ENCODE results near the gene PSME4. TPM values are rescaled to one million over a fixed set of nuclear protein-coding genes. Genes with fewer than 3 reads are reported as not detected.

PSME4 gene
- polyA plus RNA-seq, 1 donor from 2014 or later: 23.4 TPM

DNA sequence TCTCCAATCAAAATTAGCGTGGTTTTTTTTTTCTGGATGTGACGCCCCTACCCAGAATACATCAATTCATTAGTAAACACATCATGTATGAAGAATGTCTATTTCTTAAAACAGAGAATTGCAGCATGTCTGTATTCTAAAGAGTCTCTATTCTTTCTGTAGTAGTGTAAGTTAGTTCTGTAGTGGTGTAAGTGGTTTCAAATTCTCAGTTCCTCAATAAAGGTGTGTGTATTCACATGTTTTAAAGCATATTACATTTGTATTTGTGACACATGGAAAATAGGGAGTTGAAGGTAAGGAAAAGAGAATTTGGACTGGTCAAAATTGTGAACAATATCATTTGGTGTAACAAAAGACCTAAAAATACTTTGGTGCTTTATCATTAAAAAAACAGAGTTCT is 103.0 kb downstream of the PSME4 start:
- H3K79me2 ChIP-seq (replicated peaks; ENCODE audit: insufficient read depth, low read length): no peaks in the 10 kb centered on the region
- no peak overlapping the region for H3K27ac ChIP-seq (ENCODE audit: low read length)
- H3K9me3 ChIP-seq (ENCODE audit: low read length): no peaks in the 10 kb centered on the region
- TF ChIP-seq SMC3 (conservative IDR thresholded peaks at IDR 0.05; ENCODE audit: poor library complexity) (no peak), RAD21 (conservative IDR thresholded peaks at IDR 0.05) (no peak), POLR2AphosphoS5 (IDR thresholded peaks at IDR 0.05) (no peak), MXI1 (conservative IDR thresholded peaks at IDR 0.05; ENCODE audit: poor library complexity, severe bottlenecking) (no peak), REST (IDR thresholded peaks at IDR 0.05; ENCODE audit: borderline replicate concordance) (no peak), EZH2 (IDR thresholded peaks at IDR 0.05; ENCODE audit: borderline replicate concordance, insufficient read depth, low read length, poor library complexity, severe bottlenecking) (no peak), EP300 (conservative IDR thresholded peaks at IDR 0.05; ENCODE audit: poor library complexity, severe bottlenecking) (no peak)
- TF ChIP-seq, protein P1, sequence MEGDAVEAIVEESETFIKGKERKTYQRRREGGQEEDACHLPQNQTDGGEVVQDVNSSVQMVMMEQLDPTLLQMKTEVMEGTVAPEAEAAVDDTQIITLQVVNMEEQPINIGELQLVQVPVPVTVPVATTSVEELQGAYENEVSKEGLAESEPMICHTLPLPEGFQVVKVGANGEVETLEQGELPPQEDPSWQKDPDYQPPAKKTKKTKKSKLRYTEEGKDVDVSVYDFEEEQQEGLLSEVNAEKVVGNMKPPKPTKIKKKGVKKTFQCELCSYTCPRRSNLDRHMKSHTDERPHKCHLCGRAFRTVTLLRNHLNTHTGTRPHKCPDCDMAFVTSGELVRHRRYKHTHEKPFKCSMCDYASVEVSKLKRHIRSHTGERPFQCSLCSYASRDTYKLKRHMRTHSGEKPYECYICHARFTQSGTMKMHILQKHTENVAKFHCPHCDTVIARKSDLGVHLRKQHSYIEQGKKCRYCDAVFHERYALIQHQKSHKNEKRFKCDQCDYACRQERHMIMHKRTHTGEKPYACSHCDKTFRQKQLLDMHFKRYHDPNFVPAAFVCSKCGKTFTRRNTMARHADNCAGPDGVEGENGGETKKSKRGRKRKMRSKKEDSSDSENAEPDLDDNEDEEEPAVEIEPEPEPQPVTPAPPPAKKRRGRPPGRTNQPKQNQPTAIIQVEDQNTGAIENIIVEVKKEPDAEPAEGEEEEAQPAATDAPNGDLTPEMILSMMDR (IDR thresholded peaks at IDR 0.05; ENCODE audit: poor library complexity, severe bottlenecking): no peak
- H3K36me3 ChIP-seq (ENCODE audit: insufficient read depth, low read length): peaks cover 7% of the 10 kb centered on the region
- H2AFZ ChIP-seq (ENCODE audit: low read depth, low read length): no peak overlapping the region
- no peaks in the 10 kb centered on the region for H3K9me2 ChIP-seq (ENCODE audit: insufficient read depth, low read length)
- no peak overlapping the region for H3K4me2 ChIP-seq (ENCODE audit: low read length)
- H3F3A ChIP-seq (ENCODE audit: insufficient read depth, low read length, poor library complexity, severe bottlenecking): no peaks in the 10 kb centered on the region
- H4K20me1 ChIP-seq (ENCODE audit: insufficient read depth): no peaks in the 10 kb centered on the region
- H3K27me3 ChIP-seq (ENCODE audit: insufficient read depth, low read depth, low read length): no peaks in the 10 kb centered on the region
- no peak overlapping the region for H3K4me3 ChIP-seq (ENCODE audit: low read length)
- no peak overlapping the region for H3K9ac ChIP-seq (ENCODE audit: low read length)

- H3K36me3 ChIP-seq (ENCODE audit: insufficient read depth, low read length): peaks cover 7% of the 10 kb centered on the region
These were observed 103.6 kb downstream of the PSME4 start for GRCh38 chr2:53867169-53867568.

More at GRCh38 chr2:53867169-53867568, 103.6 kb downstream of the PSME4 start:
- H3K27me3 ChIP-seq (ENCODE audit: insufficient read depth, low read depth, low read length): no peaks in the 10 kb centered on the region
- H3K27ac ChIP-seq (ENCODE audit: low read length): no peak overlapping the region
- H2AFZ ChIP-seq (ENCODE audit: low read depth, low read length): no peak overlapping the region
- H3K9me2 ChIP-seq (ENCODE audit: insufficient read depth, low read length): no peaks in the 10 kb centered on the region
- H3K79me2 ChIP-seq (replicated peaks; ENCODE audit: insufficient read depth, low read length): no peaks in the 10 kb centered on the region
- no peaks in the 10 kb centered on the region for H3K9me3 ChIP-seq (ENCODE audit: low read length)
- TF ChIP-seq MXI1 (conservative IDR thresholded peaks at IDR 0.05; ENCODE audit: poor library complexity, severe bottlenecking): no peak
- no peak for TF ChIP-seq REST (IDR thresholded peaks at IDR 0.05; ENCODE audit: borderline replicate concordance)
- no peak for TF ChIP-seq EP300 (conservative IDR thresholded peaks at IDR 0.05; ENCODE audit: poor library complexity, severe bottlenecking)
- TF ChIP-seq POLR2AphosphoS5 (IDR thresholded peaks at IDR 0.05): no peak
- no peak for TF ChIP-seq TAF1 (IDR thresholded peaks at IDR 0.05; ENCODE audit: low read depth)
- no peak for TF ChIP-seq EZH2 (IDR thresholded peaks at IDR 0.05; ENCODE audit: borderline replicate concordance, insufficient read depth, low read length, poor library complexity, severe bottlenecking)
- no peak for TF ChIP-seq RAD21 (conservative IDR thresholded peaks at IDR 0.05)
- TF ChIP-seq, protein P1 (IDR thresholded peaks at IDR 0.05; ENCODE audit: poor library complexity, severe bottlenecking): no peak
- TF ChIP-seq SMC3 (conservative IDR thresholded peaks at IDR 0.05; ENCODE audit: poor library complexity): no peak
- no peak overlapping the region for H3K4me3 ChIP-seq (ENCODE audit: low read length)
- no peak overlapping the region for H3K4me2 ChIP-seq (ENCODE audit: low read length)
- no peaks in the 10 kb centered on the region for H3F3A ChIP-seq (ENCODE audit: insufficient read depth, low read length, poor library complexity, severe bottlenecking)
- H4K20me1 ChIP-seq (ENCODE audit: insufficient read depth): no peaks in the 10 kb centered on the region
- H3K9ac ChIP-seq (ENCODE audit: low read length): no peak overlapping the region

Measured in neural cell (in vitro differentiated cells).